ENCODE data around the gene CYSRT1.

CYSRT1 gene

GRCh38 chr9:137204731-137205125 lies 20.2 kb upstream of the CYSRT1 start:
- Mint-ChIP-seq H3K9me3 (no peaks in the 10 kb centered on the region), H3K27me3 (no peaks in the 10 kb centered on the region), H3K4me1 (peaks cover 48% of the 10 kb centered on the region), H3K4me3 (peak overlapping the region; percentile 90), H3K36me3 (ENCODE audit: insufficient read depth) (peaks cover 22% of the 10 kb centered on the region), H3K27ac (ENCODE audit: low read depth) (peak overlapping the region; percentile 94)
- ATAC-seq (replicated peaks; ENCODE audit: extremely low read depth, poor library complexity, severe bottlenecking): no peak
- DNase-seq (ENCODE audit: low spot score in 2 of 2): no peak

- Mint-ChIP-seq H3K4me3 (peak within 1 kb of the TSS; percentile 90), H3K27me3 (no peaks in the 10 kb centered on the region), H3K36me3 (ENCODE audit: insufficient read depth) (peaks cover 22% of the 10 kb centered on the region), H3K27ac (ENCODE audit: low read depth) (peak within 1 kb of the TSS; percentile 94), H3K4me1 (peaks cover 48% of the 10 kb centered on the region), H3K9me3 (no peaks in the 10 kb centered on the region)
- DNase-seq (ENCODE audit: low spot score in 2 of 2) (peak; percentile 87 to 88), ATAC-seq (replicated peaks; ENCODE audit: extremely low read depth, poor library complexity, severe bottlenecking) (peak; percentile 50)
Observed at GRCh38 chr9:137205126-137206069, 19.6 kb upstream of the CYSRT1 start, which contains the start of the genes NDOR1 and TMEM203. Gene NDOR1, plus strand, starts transcription at chr9:137205700. Its CDS starts 78 bp downstream, at chr9:137205778. Gene TMEM203, minus strand, starts transcription at chr9:137205648. Its CDS starts 234 bp downstream, at chr9:137205414.

GRCh38 chr9:137206602-137207001 lies 18.4 kb upstream of the CYSRT1 start:
- Mint-ChIP-seq H3K4me1 (peaks cover 50% of the 10 kb centered on the region), H3K9me3 (no peaks in the 10 kb centered on the region), H3K27ac (ENCODE audit: low read depth) (peak overlapping the region; percentile 94), H3K4me3 (peak overlapping the region; percentile 90), H3K36me3 (ENCODE audit: insufficient read depth) (peaks cover 18% of the 10 kb centered on the region), H3K27me3 (no peaks in the 10 kb centered on the region)
- DNase-seq (ENCODE audit: low spot score in 2 of 2): no peak
- ATAC-seq (replicated peaks; ENCODE audit: extremely low read depth, poor library complexity, severe bottlenecking): no peak

- Mint-ChIP-seq H3K27me3 (no peaks in the 10 kb centered on the region), H3K9me3 (no peaks in the 10 kb centered on the region), H3K4me3 (no peak overlapping the region), H3K4me1 (peaks cover 19% of the 10 kb centered on the region), H3K27ac (ENCODE audit: low read depth) (no peak overlapping the region), H3K36me3 (ENCODE audit: insufficient read depth) (peaks cover 11% of the 10 kb centered on the region)
- DNase-seq (ENCODE audit: low spot score in 2 of 2): no peak
- no peak for ATAC-seq (replicated peaks; ENCODE audit: extremely low read depth, poor library complexity, severe bottlenecking)
Observed at GRCh38 chr9:137211532-137211931, 13.4 kb upstream of the CYSRT1 start.

- Mint-ChIP-seq H3K4me3 (no peak overlapping the region), H3K27me3 (no peaks in the 10 kb centered on the region), H3K36me3 (ENCODE audit: insufficient read depth) (peaks cover 11% of the 10 kb centered on the region), H3K27ac (ENCODE audit: low read depth) (peak overlapping the region; percentile 38), H3K4me1 (peaks cover 10% of the 10 kb centered on the region), H3K9me3 (no peaks in the 10 kb centered on the region)
- ATAC-seq (replicated peaks; ENCODE audit: extremely low read depth, poor library complexity, severe bottlenecking) (no peak), DNase-seq (ENCODE audit: low spot score in 2 of 2) (no peak)
Observed at GRCh38 chr9:137212520-137212919, 12.5 kb upstream of the CYSRT1 start.

GRCh38 chr9:137213160-137214060 lies 11.6 kb upstream of the CYSRT1 start:
- H3K36me3 Mint-ChIP-seq (ENCODE audit: insufficient read depth): peaks cover 8% of the 10 kb centered on the region
- ATAC-seq (replicated peaks; ENCODE audit: extremely low read depth, poor library complexity, severe bottlenecking): no peak

GRCh38 chr9:137214620-137215019 lies 10.4 kb upstream of the CYSRT1 start:
- no peak for ATAC-seq (replicated peaks; ENCODE audit: extremely low read depth, poor library complexity, severe bottlenecking)
- H3K4me1 Mint-ChIP-seq: peaks cover 6% of the 10 kb centered on the region
- DNase-seq (ENCODE audit: low spot score in 2 of 2): no peak
- H3K9me3 Mint-ChIP-seq: no peaks in the 10 kb centered on the region
- H3K4me3 Mint-ChIP-seq: no peak overlapping the region
- H3K27ac Mint-ChIP-seq (ENCODE audit: low read depth): no peak overlapping the region
- peaks cover 7% of the 10 kb centered on the region for H3K36me3 Mint-ChIP-seq (ENCODE audit: insufficient read depth)
- no peaks in the 10 kb centered on the region for H3K27me3 Mint-ChIP-seq

More at GRCh38 chr9:137213160-137214060, 11.6 kb upstream of the CYSRT1 start:
- no peak for DNase-seq (ENCODE audit: low spot score in 2 of 2)
- Mint-ChIP-seq H3K27ac (ENCODE audit: low read depth) (peak overlapping the region; percentile 38), H3K4me1 (peaks cover 6% of the 10 kb centered on the region), H3K9me3 (no peaks in the 10 kb centered on the region), H3K27me3 (no peaks in the 10 kb centered on the region), H3K4me3 (no peak overlapping the region)

GRCh38 chr9:137215196-137215986 lies 9.6 kb upstream of the CYSRT1 start:
- H3K4me3 Mint-ChIP-seq: no peak overlapping the region
- no peaks in the 10 kb centered on the region for H3K9me3 Mint-ChIP-seq
- ATAC-seq (replicated peaks; ENCODE audit: extremely low read depth, poor library complexity, severe bottlenecking) (no peak), DNase-seq (ENCODE audit: low spot score in 2 of 2) (no peak)
- H3K36me3 Mint-ChIP-seq (ENCODE audit: insufficient read depth): peaks cover 7% of the 10 kb centered on the region
- peaks cover 6% of the 10 kb centered on the region for H3K4me1 Mint-ChIP-seq
- H3K27me3 Mint-ChIP-seq: no peaks in the 10 kb centered on the region
- no peak overlapping the region for H3K27ac Mint-ChIP-seq (ENCODE audit: low read depth)

- peaks cover 7% of the 10 kb centered on the region for H3K36me3 Mint-ChIP-seq (ENCODE audit: insufficient read depth)
- no peak overlapping the region for H3K4me3 Mint-ChIP-seq
- no peaks in the 10 kb centered on the region for H3K4me1 Mint-ChIP-seq
- H3K27me3 Mint-ChIP-seq: no peaks in the 10 kb centered on the region
- DNase-seq (ENCODE audit: low spot score in 2 of 2) (no peak), ATAC-seq (replicated peaks; ENCODE audit: extremely low read depth, poor library complexity, severe bottlenecking) (no peak)
- H3K9me3 Mint-ChIP-seq: no peaks in the 10 kb centered on the region
- no peak overlapping the region for H3K27ac Mint-ChIP-seq (ENCODE audit: low read depth)
Observed at GRCh38 chr9:137216188-137216965, 8.6 kb upstream of the CYSRT1 start.

- DNase-seq (ENCODE audit: low spot score in 2 of 2) (no peak), ATAC-seq (replicated peaks; ENCODE audit: extremely low read depth, poor library complexity, severe bottlenecking) (no peak)
- H3K36me3 Mint-ChIP-seq (ENCODE audit: insufficient read depth): peaks cover 7% of the 10 kb centered on the region
- no peaks in the 10 kb centered on the region for H3K4me1 Mint-ChIP-seq
- no peaks in the 10 kb centered on the region for H3K27me3 Mint-ChIP-seq
- H3K27ac Mint-ChIP-seq (ENCODE audit: low read depth): no peak overlapping the region
- no peaks in the 10 kb centered on the region for H3K9me3 Mint-ChIP-seq
- no peak overlapping the region for H3K4me3 Mint-ChIP-seq
Observed at GRCh38 chr9:137217276-137218211, 7.4 kb upstream of the CYSRT1 start.
